NT2/D1 (cell line): ENCODE data around the gene KCNK15.

Experiments
- YY1 ChIP-seq: IDR thresholded peaks from 2 replicates; pipeline ENCODE4 v1.6.1; 2011; ENCODE audit not compliant: insufficient read length, insufficient read depth
- ZNF274 ChIP-seq: IDR thresholded peaks from 2 replicates; pipeline ENCODE4 v1.6.1; 2011; ENCODE audit warnings: mild to moderate bottlenecking, low read depth, low read length

GRCh38 chr20:44731657-44732056, 14.0 kb upstream of the KCNK15 start:
- no peak for TF ChIP-seq ZNF274
- TF ChIP-seq YY1: no peak
